Femur (tissue), 1 donor: ENCODE measurements around the gene EEF1A2.

Source experiments
- DNase-seq: peaks from one replicate; pipeline ENCODE4 v3.0.0-alpha.2; 2017

Gene EEF1A2

DNA sequence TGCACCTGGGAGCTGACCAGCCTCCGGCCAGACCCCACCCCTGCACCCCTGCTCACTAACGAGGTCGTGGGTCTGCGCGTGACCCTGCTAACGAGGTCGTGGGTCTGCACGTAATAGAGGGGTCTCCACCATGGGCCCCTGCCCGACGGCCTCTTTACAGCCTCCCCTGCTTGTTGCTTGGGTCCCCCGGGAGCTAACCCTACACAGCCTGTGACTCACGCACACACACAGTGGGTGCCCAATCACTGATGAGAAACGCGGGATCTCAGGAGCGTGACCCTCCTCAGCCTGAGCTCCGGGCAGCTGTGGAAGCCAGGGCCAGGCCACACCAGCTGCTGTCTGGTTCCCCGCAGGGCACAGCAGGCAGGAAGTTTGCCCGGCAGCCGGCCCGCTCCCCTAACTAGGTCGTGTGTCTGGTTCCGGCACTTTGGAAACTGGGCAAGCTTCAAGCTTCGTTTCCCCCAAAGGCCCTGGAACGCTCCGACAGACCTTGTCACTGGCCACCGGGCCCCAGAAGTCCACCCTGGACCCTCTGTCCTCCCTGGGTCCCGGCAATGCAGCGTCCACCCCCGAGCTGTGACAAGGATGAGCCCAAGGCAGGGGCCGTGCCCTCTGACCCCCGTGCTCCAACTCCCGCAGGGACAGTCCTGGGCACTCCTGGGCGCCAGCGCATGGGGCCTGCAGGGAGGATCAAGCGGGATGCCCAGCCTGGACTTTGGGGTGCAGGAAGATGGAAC is 37.5 kb upstream of the EEF1A2 start:
- peak; percentile 37 for DNase-seq

DNA sequence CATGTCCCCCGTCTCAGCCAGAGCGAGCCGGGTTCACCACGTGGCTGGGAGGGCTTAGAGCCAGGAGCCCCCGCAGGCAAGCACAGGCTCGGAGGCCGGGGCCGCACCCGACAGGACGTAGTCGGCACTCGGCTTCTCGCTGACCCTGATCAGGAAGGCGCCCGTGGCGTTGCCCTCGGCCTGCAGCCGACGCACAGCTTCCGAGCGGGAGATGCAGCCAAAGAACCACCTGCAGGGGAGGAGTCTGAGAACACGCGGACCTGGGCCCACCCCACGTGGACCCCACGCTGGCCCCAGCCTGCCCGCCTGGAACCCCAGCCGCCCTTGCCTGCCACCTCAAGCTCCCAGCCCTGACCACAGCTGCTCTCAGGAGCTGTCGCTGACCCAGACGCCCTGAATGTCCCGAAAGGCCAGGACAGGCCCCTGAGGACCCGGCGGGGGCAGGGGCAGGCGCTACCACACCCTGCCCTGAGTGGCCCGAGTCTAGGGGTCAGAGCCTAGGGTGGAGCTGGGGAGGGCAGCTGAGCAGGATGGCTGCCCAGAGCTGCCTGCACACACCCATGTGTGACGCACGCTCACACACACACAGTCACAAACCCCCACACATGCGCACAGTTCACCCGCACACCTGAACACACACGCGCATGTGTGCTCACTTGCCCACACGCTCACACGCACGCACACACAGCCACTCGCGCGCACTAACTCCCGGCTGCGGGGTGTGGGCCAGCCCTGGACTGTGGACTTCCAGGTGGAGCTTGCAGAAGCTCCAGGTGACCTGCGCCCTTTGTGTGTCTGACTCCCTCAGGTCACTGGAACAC is 36.2 kb upstream of the EEF1A2 start:
- DNase-seq, result no peak

GRCh38 chr20:63534427-63534830 is 35.5 kb upstream of the EEF1A2 start:
- DNase-seq, result peak; percentile 26

DNA sequence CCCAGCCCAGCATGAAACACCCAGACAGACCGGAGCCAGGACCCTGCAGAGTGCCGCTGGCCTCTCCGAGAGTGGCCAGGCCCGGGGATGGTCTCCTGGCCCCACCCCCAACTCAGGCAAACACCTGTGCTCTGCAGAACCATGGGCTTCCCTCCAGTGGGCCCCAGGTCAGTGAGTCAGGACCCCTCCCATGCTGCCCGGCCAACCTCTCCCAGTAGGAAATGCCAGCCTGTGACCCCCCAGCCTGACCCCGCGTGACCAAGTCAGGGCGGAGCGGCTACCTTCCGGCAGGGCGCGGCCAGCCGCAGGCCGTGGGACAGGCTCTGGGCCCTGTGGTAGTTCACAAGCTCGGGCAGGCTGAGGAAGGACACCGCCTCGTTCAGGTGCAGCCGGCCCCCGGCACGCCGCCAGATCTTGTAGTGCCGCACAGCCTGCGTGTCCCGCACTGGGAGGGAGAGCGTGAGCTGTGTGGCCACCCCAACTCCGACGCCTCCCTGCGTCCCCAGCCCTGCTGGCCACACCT is 35.0 kb upstream of the EEF1A2 start:
- peak; percentile 33 for DNase-seq

DNA sequence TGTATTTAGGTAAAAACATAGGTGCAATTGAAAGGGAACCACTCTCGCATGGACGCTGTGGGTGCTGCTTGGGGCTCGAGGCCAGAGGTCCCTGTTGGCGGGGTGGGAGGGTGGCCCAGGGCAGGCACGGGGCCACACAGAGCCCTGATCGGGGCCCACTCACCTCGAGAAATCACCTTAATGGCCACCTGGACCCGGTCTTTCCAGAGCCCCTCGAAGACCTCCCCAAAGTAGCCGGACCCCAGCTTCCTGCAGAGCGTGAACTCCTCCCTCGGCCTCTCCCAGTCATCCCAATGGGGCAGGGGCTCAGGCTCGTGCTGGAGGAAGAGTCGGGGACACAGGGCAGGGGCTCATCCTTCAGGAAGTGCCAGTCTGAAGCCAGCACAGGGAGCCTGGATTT is 34.5 kb upstream of the EEF1A2 start:
- DNase-seq, result no peak

DNA sequence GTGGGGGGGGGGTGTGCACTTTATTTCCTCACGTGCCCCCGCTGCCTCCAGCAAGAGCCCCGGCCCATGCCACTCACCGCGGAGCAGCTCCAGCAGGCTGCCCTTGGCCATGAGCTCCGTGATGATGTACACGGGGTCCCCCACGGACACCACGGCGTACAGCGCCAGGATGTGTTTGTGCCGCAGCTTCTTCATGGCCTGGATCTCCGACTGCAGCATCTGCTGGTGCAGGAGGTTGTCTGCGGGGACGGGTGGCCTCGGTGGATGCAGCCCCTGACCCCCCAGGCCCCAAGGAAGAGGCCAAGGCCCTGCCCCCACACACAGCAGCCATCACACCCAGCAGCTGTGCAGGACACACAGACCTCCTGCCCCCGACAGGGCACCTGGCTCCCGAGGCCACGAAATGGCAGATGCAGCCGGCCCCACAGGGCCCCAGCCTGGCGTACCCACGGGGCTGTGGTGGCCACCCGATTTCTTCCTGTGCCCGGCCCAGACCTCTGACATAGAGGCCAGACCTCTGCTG is 33.6 kb upstream of the EEF1A2 start:
- peak; percentile 21 for DNase-seq

- no peak for DNase-seq
These were observed 33.0 kb upstream of the EEF1A2 start for GRCh38 chr20:63531686-63532448.

DNA sequence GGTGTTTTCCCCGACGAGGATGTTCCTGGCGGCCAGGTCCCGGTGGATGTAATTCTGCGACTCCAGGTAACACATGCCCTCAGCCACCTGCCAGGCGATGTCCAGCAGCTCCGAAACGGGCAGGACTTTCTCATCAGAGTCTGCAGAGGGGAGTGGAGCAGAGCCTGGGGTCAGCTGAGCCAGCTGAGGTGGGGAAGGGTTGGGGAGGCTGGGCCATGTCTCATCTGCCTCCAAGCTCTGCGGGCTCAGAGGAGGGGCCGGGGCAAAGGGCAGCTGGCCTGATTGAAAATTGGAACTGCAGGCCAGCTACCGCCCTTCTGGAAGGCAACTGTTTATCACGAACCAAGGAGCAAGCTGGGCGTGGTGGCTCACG is 31.9 kb upstream of the EEF1A2 start:
- peak; percentile 24 for DNase-seq

DNA sequence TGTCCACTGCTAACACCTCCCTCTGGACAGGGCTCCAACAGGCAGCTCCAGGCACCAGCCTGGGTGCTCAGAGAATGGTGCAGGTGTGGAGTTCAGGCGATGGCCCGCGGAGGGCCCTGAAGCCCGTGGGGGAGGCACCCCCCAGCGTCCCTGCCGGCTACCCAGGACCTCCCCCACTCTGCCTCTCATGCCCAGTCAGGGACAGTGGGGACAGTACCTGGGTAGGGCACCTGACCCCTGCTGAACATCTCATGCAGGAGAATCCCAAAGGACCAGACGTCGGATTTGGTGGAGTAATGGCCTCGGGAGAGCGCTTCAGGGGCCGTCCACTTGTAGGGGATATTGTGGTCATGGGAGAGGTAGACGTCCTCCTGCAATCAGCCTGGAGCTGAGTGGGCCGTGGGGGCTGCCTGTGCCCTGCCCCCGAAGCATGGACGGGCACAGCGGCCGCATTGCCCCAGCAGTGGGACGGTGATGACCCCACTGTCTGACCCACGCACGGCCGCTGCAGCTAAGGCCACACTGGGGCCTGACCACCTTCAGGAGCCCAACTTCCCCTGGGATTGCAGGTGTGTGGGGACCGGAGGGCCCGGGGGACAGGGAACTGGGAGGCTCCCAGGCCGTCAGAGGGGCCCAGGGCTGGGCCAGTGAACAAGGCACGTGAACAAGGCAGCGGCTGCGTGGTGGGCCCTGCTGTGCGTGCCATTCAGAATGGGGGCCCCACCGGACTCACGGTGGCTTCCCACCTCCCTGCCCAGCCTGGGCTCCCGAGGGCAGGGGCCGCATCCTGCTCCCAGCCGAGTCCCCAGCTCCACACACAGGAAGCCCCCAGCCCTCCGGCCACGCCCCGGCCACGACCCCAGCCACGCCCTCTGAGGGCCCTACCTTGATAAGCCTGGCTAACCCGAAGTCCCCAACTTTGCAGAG is 31.2 kb upstream of the EEF1A2 start:
- DNase-seq, result no peak

DNA sequence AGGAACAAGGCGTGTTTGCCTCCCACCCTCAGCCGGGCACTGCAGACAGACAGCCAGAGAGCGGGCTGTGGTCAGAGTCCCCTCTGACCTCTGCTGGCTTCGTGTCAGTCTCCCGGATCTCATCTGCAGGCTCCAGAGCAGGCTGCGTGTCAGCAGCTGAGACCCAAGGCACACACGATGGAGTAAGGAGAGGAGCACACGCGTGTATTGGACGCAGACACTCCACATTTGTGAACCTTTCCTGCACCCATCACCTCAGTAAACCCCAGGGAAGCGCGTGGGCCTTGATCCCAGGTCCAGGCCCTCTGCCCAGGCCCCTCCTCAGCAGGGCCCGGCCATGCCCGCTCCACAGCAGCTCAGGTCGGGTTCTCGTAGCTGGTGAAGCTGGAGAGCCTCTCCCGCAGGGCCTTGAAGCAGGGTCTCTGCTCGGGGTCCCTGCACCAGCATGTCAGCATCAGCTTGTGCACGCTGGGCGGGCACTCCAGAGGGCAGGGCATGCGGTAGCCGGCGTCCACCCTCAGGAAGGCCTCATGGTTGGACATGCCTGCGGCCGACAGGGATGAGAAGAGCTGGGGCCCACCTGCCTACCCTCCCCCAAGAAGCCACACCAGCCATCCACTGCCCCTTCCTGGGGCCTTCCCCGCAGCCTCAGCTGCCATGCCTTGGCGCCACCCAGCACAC is 30.4 kb upstream of the EEF1A2 start:
- peak; percentile 20 for DNase-seq

DNA sequence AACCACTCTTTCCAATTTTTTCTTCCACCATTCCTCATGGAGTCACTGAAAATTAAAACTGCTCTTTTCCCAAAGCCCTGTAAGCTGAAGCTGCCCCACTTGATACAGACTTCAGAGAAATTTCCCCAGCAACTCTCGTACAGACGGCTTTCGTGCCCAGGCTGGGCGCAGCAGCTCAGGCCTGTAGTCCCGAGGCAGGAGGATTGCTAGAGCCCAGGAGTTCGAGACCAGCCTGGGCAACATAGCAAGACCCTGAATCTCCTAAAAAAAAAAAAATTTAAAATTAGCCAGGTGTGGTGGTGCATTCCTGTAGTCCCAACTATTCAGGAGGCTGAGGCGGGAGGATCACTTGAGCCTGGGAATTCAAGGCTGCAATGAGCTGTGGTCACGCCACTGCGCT is 28.3 kb upstream of the EEF1A2 start:
- DNase-seq, result peak; percentile 10

- DNase-seq, result peak; percentile 13
These were observed 27.1 kb upstream of the EEF1A2 start for GRCh38 chr20:63525971-63526370.

- no peak for DNase-seq
These were observed 26.3 kb upstream of the EEF1A2 start for GRCh38 chr20:63525185-63525584.

- peak; percentile 23 for DNase-seq
These were observed 24.2 kb upstream of the EEF1A2 start for GRCh38 chr20:63522981-63523611.

DNA sequence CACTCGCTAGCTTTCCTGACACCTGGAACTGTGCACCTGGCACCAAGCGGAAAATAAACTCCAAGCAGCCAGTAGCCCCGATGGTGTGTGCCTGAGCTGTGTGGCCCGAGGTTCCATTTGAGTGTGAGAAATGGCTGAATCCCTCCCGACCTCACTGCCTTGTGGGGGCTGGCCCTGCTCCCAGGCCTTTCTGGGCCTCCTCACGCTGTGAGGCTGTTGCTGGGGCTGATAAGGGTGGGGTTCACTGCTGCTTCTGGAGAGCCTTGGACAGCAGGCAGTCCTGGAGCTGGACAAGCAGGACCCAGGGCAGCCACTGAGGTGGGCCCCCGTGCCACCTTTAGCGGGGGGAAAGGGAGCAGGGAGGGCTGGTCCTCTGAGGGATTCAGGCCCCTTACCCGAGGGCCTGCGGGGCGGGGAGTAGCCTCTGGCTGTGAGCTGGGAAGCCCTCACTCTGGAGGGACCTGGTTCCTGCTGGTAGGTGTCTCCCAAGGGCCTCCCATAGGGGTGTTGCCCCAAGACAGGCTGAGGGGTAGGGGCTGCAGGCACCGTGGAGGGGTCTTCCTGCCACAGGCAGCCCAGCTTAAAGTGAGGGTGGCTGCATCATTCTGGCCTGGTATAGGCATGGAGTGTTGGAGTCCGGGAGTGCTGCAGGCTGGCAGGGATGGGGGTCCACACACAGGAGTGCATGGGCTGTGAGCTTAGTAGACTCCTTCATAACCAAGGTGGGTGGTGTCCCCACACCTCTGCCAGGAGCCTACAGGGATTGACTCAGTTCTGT is 23.4 kb upstream of the EEF1A2 start:
- DNase-seq, result peak; percentile 35

GRCh38 chr20:63521602-63522001 is 22.7 kb upstream of the EEF1A2 start:
- peak; percentile 48 for DNase-seq

DNA sequence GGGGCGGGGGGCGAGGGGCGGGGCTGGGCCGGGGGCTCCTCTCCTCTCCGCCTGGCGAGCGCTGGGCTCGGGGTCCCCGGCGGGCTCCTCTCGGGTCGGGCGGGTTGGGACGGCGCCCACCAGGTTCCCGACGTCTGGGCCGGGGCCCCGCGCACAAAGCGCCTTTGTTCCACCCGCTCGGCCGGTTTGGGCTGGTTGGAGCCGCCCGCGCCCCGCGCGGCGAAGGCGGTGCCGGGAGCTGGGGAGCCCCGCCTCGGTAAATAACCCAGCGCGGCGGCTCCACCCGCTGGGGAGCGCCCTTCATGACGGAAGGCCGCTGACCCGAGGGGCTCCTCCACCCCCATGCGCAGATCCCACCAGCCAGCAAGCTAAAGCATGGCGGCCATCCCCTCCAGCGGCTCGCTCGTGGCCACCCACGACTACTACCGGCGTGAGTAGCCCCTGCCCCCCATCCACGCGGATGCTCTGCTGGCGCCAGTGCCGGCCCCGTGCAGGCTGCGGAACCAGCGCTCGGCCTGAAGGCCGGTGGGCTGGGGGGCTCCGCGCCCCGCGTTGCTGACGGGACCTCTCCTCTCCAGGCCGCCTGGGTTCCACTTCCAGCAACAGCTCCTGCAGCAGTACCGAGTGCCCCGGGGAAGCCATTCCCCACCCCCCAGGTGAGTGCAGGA is 22.2 kb upstream of the EEF1A2 start:
- peak; percentile 88 for DNase-seq

DNA sequence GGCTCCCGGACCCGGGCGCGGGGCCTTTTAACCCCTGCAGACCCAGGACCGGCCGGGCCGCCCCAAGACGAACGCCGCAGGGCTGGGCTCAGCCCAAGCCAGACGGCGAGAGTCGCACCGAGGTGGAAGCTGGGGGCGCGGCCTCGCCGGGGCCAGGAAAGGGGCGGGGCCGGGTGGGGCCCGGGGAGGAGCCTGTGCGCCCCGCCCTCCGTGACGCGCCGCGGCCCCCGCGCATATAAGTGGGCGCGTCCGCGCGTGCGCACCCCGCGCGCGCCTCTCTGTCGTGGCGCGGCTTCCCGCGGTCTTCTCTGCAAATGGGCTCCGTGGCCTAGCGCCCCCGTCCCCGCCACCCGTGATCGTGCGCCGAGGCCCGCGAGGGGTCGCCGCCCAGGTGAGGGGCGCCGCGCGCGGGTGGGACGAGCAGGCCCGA is 21.6 kb upstream of the EEF1A2 start, which contains the start of gene PPDPF:
TSS of gene PPDPF (plus strand) at position 262 of the 430 bp plus-strand sequence. CDS start 544 bp downstream, outside the sequence.
- peak; percentile 91 for DNase-seq
